Medulla oblongata (tissue), 1 donor: Measurements from ENCODE around the gene DYRK3.

Experiments
- DNase-seq: peaks from one replicate; pipeline ENCODE4 v3.0.0-alpha.2; 2015; ENCODE audit errors: extremely low spot score

DYRK3 gene

DNA sequence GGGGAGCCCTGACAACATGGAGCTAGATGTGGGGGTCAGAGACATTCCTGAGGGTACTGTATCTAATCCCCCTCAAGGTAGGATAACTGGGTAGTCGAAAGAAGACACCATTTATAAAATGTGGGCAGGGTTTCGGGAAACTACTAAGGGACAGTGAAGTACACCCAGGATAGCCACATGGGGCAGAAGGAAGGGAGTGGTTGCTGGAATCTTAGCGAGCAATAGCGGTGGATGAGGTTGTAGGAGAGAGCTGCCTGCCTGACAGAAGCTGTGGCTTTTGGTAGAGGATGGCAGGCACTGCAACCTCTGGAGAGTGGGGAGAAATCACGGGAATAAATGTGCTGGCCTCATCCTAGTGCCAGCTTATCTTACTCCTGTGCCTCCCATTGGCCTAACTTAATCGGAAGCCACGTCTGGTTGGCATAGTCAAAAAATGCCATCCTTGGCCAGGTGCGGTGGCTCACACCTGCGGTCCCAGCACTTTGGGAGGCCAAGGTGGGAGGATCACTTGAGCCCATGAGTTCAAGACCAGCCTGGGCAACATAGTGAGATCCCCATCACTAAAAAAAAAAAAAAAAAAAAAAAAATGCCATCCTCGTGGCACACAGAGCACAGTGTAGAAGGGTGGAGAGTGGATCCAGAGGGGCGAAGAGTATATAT is 26.0 kb downstream of the DYRK3 start:
- DNase-seq = no peak

DNA sequence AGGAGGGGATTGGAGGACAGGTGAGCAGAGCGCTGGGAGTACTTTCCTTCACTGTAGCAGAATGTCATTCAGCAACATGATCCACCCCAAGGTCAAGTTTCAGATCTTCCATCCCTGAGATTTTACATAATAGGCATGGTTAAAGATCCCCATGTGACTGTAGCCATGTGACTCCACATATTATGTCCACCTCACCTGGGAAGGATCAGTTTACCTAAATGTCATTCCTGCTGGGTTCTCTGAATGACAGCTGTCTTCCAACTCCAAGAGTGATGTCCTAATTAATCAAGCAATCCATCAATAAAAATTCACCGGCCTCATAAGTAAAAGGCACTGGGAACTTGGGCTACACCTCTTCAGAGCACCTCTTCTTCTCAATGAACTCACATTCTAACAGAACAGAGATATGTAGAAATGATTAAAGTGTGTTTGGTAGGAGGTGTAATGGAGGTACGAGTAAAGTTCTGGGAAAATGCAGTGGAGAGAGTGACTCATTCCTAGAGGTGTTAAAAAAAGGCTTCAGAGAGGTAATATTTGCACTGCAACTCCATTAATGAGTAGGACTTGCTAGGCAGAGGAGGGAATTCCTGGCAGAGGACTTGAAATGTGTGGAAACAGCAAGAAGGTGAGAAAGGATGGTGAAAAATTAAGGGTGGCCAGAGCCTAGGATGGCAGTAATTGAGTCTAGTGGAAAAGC is 27.2 kb downstream of the DYRK3 start:
- no peak for DNase-seq

DNA sequence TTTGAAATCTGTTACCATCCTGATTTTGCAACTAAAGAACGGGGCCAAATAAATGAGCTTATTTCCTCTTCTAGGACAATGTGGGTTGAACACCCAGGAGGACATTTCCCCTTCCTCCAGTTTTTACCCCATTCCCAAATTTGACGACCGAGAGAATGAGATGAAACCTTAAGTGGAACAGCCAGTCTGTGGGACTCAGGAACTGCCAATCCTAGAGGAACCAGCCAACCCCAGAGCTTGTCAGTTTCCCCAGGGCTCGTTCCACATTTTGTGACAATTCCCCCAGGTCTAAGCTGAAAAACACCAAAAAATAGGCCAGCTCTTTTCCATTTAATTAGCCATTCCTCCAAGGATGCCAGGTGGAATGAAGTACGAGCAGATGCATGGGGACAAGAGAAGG is 28.0 kb downstream of the DYRK3 start:
- DNase-seq = no peak

DNA sequence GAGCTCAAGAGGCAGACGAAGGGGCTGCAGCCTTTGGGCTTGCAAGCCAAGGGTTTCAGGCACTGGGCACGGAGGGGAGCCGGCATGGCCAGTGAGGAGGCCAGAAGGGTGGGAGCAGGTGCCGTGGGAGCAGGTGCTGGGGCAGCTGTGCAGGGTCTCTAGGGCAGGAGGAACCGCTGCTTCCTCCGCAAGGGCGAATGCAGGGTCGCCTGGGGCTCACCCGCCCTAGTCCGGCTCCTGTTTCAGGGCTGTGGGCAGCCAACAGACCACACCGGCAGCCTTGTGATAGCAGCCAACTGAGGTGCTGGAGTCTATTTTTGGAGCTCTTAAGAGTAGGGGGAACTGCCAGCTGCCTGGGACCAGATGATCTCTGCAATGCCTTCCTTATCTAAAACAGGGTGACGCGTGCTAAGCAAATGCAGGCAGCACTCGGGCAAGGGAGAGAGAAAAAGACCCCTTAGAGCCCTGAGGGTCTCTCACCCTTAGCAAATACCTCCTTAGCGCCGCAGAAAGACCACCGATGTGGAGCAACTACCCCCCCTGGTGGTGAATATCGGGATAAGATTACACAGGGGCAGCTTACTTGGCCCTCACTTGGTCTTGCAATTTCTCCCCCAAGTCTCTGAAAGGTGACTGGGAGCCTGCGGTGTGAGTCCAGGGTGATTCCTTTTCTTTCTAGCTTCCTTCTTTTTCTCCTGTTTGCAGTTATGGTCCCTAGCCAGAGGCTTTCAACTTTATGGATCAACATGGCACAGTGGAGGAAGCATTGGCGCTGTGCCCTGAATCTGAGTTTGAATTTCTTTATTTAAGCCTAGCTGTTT is 28.7 kb downstream of the DYRK3 start:
- DNase-seq = peak; percentile 84

DNA sequence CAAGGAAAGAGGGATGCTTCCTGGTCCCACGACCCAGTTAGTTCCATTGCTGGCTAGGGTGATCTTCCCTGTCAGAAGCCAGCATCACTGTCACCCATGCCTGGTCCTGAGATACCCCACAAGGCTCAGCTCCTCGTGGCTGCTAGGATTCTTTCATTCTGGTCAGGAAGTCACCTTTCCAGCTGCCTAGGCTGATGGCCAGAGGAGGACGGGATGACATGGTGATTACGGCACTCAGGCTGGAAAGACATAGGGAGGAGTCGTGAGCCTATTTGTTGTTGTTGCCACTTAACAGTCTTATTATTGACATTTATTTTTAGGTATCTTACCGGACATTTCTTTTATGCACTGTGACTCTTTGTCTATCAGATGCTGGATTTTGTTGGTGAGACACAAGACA is 29.4 kb downstream of the DYRK3 start:
- no peak for DNase-seq

DNA sequence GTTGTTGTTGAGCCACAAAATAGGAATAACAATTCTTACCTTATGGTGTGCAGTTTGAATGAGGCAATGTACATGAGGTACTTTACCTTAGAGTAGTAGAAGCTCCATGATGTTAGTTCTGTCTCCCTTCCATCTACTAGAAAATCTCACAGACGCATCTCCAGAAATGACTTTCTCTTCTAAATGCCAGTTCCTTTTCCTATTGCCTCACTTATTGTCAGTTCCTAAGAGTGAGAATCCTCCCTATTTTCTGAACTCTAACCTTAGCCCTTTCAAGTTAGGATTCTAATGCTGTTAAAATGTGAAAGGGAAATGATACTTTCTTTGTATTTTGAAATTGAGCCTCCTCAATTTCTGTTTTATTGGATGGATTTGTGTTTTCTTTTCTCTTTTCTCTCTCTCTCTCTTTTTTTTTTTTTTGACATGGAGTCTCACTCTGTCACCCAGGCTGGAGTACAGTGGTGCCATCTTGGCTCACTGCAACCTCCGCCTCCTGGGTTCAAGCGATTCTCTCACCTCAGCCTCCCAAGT is 30.8 kb downstream of the DYRK3 start:
- DNase-seq = no peak

DNA sequence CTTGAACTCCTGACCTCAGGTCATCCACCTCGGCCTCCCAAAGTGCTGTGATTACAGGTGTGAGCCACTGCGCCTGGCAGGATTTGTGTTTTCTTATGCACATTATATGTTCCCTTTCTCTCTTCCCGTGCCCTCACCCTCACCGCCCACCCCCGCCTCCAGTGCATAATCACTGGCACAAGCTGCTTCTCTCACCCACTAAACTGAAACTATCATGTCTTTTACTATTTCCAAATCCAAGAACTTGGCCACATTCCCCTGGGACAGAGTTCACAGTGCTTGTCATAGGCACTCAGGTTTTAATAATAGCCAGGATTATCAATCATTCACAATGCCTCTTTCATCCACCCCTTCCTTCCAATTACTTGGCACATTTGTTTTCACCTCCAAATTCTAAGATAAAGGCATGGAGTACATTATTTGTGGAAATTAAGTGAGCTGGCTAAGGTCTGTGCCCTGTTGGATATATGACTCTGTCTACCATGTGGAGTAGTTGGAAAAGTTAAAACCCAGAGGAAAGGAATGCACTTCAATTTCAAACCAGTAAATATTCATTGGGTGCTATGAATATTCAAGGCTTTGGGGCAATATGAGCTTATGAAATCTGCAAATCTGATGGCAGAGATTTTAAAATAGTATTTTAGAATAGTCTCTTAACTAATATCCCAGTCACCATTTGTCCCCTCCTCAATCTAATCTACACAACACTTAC is 31.8 kb downstream of the DYRK3 start:
- no peak for DNase-seq

DNA sequence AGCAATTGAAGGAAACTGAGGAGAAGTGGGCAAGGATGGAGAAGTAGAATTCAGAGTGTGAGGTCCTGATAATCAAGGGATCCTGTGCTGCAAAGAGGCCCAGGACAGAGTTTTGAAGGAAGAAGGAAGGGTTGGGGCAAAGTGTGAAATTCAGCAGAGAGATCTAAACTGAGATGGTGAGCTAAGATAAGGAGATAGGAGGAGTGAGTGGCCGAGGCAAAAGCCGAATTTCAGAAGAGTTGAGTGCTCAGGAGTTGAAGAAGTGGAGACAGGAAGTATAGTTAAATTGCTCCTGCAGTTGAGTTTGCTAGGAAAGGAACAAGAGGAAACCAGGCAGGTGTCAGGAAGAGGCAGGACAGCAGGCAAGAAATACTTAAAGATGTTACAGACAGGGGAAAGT is 33.0 kb downstream of the DYRK3 start:
- DNase-seq = no peak

DNA sequence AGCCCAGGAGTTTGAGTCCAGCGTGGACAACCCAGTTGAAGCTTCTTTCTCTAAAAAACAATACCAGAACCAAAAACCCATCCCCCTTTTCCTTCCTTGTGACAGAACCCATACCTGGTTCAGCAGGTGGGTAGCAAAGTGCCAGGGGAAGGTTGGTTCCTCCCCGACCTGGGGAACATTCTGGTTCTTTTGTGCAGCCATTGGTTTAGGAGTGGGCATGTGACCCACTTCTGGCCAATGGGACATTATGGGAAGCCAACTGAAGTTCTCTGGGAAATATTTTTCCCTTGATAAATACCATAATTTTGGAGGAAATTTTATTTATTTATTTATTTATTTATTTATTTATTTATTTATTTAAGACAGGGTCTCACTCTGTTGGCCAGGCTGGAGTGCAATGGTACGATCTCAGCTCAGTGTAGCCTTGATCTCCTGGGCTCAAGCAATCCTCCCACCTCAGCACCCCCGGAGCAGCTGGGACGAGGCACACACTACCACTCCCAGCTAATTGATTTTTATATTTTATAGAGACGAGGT is 33.6 kb downstream of the DYRK3 start:
- no peak for DNase-seq

DNA sequence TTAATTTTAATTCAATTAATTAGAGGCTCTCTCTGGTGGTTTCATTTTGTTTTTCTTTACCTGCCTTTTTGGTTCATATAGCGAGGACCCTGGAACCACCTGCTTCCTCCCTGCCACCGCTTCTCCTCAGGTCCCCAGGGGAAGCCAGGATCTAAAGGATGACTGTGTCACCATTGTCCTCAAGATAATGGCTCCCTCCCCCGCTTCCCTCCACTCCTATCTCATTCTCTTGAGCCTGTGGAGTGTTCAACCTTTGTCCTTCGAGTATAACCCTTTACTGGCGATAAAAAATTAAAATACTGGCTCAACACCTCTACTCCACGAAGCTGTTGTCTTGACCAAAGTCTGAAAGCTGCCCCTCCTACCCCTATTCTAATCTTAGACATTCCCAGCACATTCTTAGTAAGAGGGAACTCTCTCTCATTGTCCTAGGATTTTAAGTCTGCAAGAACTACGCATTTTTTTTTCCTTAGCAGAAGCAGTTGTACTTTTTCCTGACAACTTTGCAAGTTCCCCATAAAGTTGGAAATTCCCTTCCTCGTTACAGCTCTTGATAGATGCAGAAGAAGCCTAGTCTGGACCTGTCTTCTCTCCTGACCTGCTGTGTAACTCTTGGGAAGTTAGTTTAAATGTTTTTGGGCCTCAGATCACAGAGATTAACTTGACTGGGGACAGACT is 36.8 kb downstream of the DYRK3 start:
- no peak for DNase-seq

DNA sequence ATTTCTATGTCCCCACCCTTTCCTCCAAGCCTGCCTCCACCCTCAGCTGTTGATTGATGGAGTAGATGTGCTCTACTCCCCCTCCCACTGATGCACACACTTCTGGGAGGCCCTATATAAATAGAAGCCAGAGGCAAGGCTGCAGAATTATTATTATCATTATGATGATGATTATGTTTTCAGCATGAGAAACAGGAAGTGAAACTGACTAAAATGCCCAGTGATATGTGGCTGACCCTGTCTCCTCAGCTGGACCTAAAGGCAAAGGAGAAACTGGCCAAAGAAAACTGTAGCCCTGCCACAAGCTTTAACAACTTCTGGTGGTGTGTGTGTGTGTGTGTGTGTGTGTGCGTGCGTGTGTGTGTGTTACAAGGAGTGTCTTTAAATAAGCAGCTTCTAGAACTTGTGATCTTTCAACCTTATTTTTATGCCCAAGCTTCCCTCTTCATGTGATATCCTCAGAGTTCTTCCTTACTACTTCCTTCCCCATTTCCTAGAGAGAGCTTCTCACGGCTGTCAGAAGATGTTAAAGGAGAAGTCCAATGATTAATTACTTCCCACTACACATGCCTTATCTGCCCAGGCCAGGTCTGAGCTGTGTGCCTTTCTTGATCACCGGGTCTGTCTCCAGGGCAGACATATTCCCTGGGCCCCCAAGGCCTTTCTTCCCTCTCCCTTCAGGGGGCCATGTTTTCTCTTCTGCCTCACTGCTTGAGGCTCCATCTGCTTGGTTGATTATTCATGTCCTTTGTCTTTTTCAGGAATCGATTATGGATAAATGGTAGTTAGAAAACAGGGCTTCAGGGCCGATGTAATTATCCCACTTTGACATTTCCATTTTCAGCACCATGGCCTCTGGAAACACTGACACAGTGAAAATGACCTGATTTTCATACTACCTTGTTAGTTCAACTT is 37.8 kb downstream of the DYRK3 start:
- DNase-seq = peak; percentile 71

DNA sequence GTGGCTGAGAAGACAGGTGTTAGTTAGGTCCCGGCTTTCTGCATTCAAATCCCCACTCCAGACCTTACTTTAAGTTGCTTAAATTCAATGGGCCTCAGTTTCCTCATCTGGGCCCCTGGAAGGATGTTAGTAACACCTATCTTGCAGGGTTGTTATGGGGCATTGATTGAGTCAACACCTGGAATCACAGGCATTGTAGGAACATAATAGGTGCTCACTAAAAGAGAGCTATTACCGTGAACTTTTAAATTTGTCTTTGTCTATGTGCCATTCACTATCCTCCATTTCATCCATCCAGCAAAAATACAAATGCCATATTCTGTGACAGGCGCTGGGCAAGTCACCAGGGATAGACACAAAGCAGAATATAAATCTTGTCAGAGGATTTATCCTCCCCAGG is 38.9 kb downstream of the DYRK3 start:
- DNase-seq = no peak

DNA sequence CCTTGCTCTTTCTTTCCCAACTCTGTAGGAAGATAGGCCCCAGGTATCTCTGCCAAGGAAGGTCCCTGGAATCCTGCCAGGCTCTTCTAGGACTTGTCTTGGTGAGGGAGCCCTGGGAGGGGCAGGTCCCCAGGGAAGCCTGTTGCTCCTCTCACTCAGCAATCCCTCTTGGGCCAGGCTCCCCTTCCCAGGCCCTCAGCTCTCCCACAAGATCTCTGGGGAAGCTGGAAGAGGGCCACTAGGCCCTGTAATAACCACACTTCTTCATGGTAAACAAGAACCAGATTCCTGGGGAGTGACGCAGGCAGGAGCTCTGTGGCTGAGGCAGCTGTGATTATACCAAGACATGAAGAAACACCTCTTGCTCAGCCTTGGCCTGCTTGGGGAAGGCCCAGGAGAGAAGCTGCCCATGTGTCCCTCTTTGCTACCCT is 39.4 kb downstream of the DYRK3 start:
- DNase-seq = no peak

DNA sequence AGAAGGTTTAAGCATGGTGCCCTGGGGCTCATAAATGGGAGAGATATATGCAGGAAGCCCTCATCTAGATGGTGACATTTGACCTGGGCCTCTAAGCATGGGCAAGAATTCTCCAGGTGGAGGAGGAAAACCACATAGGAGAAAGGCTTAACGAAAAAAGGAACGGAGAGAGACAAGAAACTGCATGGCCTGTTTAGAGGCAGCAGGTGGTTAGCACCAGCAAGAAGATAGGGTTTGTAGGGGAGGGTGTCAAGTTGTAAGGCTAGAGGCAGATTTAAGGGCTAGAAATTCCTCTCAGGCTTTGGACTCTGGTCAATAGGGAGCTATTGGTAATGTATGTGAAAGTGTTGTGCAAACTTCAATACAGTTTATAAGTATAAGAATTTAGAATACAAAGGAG is 41.2 kb downstream of the DYRK3 start:
- no peak for DNase-seq

DNA sequence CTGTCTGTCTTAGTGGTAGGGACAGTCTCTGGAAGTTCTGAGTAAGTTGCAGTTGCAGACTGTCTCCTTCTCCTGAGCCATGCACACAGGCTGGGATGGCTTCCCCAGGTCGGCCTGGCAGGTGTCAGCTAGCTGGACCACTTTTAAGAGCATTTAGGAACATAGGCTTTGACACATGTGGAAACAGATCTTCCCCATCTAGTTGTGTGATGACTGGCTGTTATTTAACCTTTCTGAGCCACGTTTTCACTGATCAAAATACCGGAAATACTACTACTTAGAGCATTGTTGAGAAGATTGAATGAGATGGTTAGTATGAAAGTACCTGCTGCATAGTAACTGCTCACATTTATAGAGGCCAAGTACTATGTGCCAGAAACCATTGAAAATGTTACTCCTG is 43.2 kb downstream of the DYRK3 start:
- DNase-seq = no peak

DNA sequence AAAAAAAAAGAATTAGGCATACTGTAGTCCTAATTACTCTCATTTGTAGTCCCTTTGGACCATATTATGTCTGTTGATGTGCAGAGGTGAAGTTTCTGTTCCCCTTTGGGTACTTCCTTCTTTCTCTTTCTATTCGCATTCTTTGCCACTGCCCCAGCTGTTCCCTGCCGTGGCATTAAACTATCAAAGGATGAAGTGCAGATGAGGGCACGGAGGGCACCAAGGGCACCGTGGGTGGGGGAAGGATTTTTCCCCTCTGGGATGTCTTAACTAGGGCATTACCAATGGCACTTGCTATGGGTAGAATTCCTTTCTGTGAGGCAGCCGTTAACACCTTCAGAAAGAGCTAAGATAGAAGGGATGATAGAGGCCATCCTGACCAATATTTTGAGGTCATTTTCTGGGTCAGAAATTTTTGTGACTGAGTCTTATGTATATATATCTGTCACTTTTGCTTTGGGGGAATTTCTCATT is 44.4 kb downstream of the DYRK3 start:
- peak; percentile 74 for DNase-seq

DNA sequence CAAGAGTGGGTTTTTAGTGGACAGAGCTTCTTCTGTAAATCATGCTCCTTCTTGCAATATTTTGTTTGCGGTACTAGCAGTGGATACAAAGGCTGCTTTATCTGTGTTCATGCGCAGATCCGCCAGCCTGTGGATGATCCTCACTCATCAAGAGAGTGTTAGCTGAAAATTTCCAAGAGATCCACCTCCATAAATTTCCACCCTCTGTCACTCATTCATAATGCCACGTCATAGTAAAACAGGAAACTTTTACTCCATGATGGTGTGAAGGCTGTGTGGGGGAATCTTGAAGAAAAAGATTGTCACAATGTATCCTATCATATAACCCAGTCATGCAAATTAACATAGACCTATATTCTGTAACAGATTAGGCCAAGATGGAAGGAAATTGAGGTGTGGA is 44.9 kb downstream of the DYRK3 start:
- peak; percentile 73 for DNase-seq

DNA sequence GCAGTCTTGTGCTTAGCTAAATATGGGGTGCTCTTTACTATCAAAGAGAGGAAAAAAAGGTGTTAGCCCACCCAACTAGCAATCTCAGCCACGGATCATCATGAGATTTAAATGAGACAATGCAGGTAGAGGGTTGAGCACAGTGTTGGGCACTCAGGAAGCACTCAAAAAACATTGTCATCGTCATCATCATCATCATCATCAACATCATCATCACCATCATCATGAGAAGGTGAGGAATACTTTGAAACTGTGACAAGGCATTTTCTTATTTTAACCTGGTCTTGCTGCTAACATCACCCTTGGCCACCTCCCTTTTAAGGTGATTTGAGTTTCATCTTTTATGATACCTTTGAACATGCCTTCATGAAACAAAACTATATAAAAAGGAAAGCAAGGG is 46.0 kb downstream of the DYRK3 start:
- no peak for DNase-seq

DNA sequence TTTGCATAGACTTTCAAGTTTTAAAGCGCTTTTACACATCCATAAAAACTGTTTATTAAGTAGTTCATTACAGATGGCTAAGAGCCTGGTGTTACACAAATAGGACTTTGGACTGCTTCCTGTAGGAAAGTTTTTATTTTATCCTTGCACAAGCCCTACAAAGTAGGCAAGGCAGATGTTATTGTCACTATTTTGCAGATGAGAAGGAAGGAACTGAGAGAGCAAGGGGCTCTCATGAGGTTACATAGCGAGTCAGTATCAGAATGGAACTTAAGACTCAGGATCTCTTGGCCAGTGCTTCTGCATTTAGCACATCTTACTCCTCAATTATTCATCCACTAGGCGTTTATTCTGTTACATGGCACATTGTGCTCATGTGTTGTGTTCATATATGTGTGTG is 46.8 kb downstream of the DYRK3 start:
- DNase-seq = no peak

DNA sequence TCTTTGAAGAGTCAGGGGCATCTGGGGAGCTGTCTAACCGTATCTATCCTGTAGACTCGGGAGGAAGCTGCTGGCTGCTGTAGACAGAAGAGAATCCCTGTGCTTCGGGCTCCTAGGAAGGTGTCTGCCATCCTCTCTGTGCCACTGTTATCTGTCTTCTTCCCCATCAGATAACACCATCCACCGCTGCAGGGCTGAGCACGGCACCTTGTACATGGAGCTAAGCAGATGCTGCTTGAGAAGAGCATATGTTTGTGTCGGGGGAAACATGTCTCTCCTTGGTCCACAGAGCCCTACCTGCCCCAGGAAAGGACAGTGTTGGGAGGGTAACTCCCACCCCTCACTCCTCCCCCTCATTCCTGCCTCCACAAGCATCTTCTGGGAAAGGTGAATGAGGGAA is 48.0 kb downstream of the DYRK3 start:
- no peak for DNase-seq
